ENCODE results near the gene NUDT4.

- TF ChIP-seq, protein P1, sequence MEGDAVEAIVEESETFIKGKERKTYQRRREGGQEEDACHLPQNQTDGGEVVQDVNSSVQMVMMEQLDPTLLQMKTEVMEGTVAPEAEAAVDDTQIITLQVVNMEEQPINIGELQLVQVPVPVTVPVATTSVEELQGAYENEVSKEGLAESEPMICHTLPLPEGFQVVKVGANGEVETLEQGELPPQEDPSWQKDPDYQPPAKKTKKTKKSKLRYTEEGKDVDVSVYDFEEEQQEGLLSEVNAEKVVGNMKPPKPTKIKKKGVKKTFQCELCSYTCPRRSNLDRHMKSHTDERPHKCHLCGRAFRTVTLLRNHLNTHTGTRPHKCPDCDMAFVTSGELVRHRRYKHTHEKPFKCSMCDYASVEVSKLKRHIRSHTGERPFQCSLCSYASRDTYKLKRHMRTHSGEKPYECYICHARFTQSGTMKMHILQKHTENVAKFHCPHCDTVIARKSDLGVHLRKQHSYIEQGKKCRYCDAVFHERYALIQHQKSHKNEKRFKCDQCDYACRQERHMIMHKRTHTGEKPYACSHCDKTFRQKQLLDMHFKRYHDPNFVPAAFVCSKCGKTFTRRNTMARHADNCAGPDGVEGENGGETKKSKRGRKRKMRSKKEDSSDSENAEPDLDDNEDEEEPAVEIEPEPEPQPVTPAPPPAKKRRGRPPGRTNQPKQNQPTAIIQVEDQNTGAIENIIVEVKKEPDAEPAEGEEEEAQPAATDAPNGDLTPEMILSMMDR (conservative IDR thresholded peaks at IDR 0.05; ENCODE audit: low read depth, low read length) = no peak
- TF ChIP-seq EZH2 (IDR thresholded peaks at IDR 0.05; ENCODE audit: borderline replicate concordance, low read depth, low read length, poor library complexity, severe bottlenecking) = no peak
Measured at GRCh38 chr12:93390549-93391297, 13.0 kb downstream of the NUDT4 start.
